COLO829 (cell line): ENCODE measurements around the gene NELL1.

Experiments
- DNase-seq: peaks from one replicate; pipeline ENCODE4 v3.0.0; 2012; ENCODE audit warnings: low spot score

The NELL1 gene

GRCh38 chr11:20668131-20668809, 1.1 kb upstream of the NELL1 start:
- DNase-seq = no peak

GRCh38 chr11:20669820-20670684, 666 bp downstream of the NELL1 start:
- DNase-seq = no peak

GRCh38 chr11:20670932-20671403, 1.6 kb downstream of the NELL1 start:
- no peak for DNase-seq

GRCh38 chr11:20671856-20672546, 2.6 kb downstream of the NELL1 start:
- peak; percentile 22 for DNase-seq

GRCh38 chr11:20672575-20672974, 3.2 kb downstream of the NELL1 start:
- DNase-seq = no peak

- DNase-seq = no peak
Observed at GRCh38 chr11:20676658-20677057, 7.3 kb downstream of the NELL1 start.

- DNase-seq = no peak
Observed at GRCh38 chr11:20688761-20689160, 19.4 kb downstream of the NELL1 start.

GRCh38 chr11:20707876-20708275, 38.5 kb downstream of the NELL1 start:
- DNase-seq = no peak

GRCh38 chr11:20712912-20713311, 43.5 kb downstream of the NELL1 start:
- DNase-seq = no peak

- DNase-seq = no peak
Observed at GRCh38 chr11:20715464-20715863, 46.1 kb downstream of the NELL1 start.

GRCh38 chr11:20715931-20716330, 46.5 kb downstream of the NELL1 start:
- DNase-seq = no peak

GRCh38 chr11:20719821-20720220, 50.4 kb downstream of the NELL1 start:
- DNase-seq = no peak

GRCh38 chr11:20723366-20723765, 54.0 kb downstream of the NELL1 start:
- DNase-seq = no peak

GRCh38 chr11:20729597-20730105, 60.3 kb downstream of the NELL1 start:
- no peak for DNase-seq

- no peak for DNase-seq
Observed at GRCh38 chr11:20731676-20732215, 62.4 kb downstream of the NELL1 start.

GRCh38 chr11:20739107-20739506, 69.7 kb downstream of the NELL1 start:
- DNase-seq = no peak

- peak; percentile 9 for DNase-seq
Observed at GRCh38 chr11:20739577-20739976, 70.2 kb downstream of the NELL1 start.

GRCh38 chr11:20754933-20755332, 85.5 kb downstream of the NELL1 start:
- no peak for DNase-seq

GRCh38 chr11:20759541-20759940, 90.2 kb downstream of the NELL1 start:
- DNase-seq = no peak

- DNase-seq = no peak
Observed at GRCh38 chr11:20760811-20761210, 91.4 kb downstream of the NELL1 start.

GRCh38 chr11:20762116-20762844, 92.9 kb downstream of the NELL1 start:
- peak; percentile 51 for DNase-seq
